GM19193 (cell line): Measurements from ENCODE around the gene MED17.

Experiments
- POLR2A ChIP-seq: IDR thresholded peaks from 4 replicates; pipeline ENCODE4 v1.6.1; 2011; ENCODE audit not compliant: insufficient read depth, insufficient read length; ENCODE audit errors: extremely low read depth

MED17 gene

DNA sequence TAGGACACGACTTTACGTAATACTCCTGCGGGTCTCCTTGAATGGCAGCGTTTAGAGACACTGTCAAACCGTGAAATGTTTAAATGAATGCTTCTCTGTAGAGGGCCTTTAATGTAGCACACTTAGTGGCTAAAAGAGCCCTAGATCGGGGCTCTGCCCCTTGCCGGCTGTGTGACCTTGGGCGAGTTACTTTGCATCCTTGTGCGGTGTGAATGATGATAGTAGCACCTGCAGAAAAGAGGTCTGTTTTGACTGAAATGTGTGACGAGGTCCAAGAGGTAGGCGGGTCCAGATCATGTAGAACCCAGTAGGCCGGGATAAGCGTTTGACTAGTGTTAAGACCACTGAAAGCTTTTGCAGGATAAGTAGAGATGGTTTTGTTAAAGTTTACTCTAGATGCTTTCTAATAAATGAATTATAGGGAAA lies 866 bp downstream of the MED17 start:
- no peak for TF ChIP-seq POLR2A

DNA sequence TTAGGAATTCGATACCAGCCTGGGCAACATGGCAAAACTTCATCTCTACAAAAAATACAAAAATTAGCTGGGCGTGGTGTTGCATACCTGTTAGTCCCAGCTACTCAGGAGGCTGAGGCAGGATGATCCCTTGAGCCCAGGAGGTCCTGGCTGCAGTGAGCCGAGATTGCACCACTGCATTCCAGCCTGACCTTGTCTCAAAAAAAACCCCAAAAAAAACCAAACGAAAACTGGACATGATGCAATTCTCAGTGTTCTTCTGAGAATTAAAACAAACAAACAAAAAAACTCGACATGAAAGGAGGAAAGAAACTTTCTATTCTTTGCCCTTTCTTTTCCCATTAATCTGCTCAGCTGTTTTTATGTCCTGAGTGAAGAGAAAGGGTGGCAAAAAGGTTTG lies 7.4 kb downstream of the MED17 start:
- no peak for TF ChIP-seq POLR2A

DNA sequence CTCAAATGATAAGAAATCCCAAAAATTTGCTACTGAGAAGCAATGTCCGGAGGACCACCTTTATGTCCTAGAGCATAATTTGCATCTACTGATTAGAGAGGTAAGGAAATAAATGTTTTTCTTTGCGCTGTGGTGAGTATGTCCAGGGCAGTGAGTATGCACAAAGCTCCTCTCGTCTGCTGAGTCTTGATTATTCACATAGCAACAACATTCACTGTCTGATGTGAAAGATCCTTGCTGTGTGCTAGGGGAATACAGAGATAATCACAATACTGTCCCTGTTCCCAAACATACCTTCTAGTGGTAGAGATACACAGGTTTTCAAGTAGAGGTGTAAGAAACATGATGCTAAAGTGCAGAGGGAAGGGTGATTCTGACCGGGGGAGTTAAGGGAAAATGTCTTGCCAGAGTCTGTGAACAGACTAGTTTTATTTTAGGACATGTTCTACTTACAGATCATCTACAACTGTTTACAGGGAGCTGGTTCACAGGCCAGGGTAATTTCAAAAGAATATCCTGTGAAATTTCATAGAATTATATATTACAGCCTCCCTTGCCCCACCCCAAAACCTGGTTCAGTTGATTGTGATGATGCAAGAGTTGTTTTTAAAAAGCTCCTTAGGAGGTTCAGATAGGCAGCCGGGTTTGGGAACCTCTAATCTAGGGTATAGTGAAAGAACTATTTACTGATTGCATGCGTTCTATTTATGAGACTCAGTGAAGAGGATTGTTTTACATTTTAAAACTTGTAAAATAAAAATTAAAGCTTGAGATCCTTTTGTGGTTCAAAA lies 12.6 kb downstream of the MED17 start:
- no peak for TF ChIP-seq POLR2A

DNA sequence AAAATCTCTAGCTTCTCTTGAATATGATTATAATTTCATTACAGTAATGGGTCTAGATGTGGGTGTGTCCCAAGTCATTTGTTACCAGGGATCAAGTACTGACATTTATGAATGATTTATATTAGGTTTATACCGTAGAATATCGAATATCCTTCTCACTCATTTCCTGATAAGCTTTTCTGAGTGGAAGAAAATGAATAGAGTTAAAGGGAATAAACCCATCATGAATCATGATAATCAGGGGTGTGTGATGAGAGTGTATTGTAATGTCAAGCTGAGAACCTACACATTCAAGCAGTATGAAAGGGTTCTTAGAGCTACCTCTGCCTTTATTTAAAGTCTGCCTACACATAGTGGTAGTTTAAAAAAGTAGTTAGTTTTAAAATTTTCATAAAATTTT lies 17.3 kb downstream of the MED17 start:
- TF ChIP-seq POLR2A = no peak

DNA sequence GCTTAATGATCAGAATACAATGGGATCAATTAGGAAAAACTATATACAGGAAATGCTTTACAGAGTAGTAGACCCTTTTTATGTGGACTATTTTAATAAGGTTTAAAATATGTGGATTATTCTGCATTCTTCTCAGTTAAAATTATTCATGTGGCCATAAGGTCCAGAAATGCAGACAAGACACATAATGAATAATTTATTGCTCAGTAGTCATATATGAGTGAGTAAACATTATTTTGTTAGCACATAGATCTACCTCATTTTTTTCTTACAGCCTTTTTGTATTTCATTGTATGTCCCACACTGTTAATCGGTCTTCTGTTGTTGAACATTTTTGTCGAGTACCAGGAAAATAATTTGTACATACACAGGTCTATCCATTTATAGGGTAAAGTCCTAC lies 20.8 kb downstream of the MED17 start:
- TF ChIP-seq POLR2A = no peak

DNA sequence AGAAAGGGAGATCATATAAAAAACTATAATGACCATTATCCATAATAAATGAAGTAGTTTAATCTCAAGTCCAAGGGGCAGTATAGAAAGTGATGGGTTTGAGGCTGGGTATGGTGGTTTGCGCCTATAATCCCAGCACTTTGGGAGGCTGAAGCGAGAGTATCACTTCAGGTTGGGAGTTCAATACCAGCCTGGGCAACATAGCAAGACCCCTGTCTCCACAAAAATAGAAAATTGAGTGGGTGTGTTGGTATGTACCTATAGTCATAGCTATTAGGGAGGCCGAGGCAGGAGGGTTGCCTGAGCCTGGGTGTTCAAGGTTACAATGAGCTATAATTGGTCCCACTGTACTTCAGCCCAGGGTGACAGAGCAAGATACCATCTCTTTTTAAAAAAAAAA lies 23.9 kb downstream of the MED17 start:
- no peak for TF ChIP-seq POLR2A

DNA sequence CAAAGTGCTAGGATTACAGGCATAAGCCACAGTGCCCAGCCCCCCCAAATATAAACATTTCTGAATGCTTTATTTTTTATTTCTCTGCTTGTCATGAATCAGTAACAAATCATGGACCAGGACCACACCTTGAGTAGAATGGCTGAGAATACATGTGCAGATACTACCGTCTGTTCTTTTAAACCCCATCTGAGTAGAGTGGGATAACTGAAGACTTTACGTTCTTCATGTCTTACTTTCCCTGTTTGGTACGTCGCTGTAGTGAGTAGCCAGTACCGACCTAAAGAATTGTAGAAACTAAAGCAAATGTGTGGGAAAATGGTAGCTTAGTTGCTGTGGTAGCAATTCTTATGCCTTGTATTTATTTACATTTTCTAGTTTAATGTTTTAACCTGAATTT lies 29.9 kb downstream of the MED17 start:
- TF ChIP-seq POLR2A = no peak

DNA sequence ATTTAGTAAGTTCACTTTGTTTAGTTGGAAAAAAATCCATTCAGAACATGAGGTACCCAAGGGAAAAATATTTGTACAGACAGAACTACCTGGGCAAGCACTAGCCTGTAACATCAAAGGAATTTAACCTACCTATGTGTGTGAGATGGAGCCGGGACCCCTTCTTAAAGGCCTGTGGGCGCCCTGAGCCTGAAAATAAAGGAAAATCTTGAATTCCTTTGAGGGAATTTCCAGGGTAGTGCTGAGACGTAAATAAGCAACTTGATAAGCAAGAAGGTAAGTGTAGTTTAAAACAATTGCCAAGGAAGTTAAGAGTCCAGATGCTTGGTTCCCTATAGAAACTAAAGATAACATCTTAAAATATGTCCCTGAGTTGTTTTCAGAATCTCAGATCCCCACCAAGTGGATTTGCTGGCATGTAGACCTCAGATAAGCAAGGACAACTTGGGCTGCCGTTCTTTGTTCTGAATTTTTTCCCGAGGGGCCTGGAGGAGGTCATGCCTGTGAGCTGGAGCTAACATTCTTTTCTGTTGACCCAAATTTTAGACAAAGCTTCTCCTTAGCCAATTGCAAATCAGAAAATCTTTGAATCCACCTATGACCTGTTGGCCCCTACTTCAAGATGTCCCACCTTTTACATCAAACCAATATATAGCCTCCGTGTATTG lies 31.0 kb downstream of the MED17 start:
- TF ChIP-seq POLR2A = no peak

DNA sequence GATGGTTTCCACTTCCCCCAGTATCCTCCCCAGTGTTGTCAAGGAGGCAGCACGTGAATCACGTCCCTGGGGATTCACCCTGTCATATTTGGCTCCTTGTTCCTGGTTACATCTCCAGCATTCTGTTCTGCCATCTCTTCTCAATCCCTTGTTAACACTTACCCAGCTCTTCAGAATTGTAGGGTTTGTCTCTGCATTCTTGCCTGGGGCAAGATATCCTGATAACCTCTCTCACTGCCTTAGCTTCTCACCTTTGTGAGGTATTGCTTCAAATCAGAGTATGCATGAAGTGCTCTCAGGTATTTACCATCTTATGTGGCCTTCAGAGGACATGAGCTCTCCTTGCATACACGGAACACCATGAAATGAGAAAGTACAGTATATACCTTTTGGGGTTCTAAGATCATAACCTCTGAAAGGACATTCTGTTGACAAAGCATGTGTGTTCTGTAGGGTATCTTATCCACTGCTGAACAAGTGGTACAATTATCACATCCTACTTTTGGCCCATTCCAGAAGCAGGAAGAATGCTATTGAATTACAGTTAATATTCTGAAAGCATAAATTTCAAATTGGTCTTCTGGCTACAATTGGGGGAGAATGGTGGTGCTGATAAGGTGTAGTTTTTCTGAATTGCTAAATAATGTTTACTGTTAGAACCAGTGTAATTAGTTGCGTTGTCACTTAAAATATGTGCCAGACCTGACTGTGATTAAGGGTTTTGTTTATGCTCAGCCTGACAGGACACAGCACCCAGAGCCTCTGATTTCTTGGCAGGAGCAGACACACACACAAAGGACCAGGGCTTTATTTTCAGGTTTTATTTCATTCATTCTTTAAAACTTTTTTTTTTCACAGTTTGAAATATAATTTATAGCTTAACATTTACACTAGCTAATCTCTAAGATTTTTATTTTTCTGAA lies 33.6 kb downstream of the MED17 start:
- no peak for TF ChIP-seq POLR2A

DNA sequence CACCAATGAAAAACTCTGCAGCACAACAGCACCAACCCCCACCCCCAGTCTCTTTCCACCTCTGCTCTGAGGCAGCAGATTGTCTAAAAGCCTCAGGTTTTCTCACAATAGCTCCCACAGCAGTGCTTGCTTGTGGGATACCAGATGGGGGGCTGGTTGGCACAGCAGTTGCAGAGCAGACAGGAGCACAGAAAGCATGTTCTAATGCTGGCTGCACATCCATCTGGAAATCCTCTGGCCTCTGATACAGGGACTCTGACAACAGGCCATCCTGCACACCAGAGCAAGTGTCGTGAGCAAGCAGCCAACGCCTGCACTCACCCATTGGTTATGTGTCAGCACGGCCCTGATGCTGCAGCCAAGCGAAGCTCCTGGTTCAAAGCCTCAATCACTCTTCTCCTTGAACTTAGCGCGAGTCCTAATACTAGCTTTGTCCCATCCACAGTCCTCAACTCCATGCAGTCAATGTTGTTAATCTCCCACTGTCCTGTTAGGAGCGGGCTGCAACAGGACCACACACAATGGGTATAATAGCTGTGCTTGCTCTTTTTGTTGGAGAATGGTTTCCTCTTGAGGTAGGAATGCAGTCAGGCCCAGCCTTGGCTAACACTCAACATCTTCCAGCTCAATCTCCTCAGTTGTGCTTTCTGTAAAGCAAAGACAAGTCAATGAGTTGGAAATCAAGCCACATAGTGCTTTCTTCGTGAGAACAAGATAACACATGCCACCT lies 36.0 kb downstream of the MED17 start:
- TF ChIP-seq POLR2A = no peak

DNA sequence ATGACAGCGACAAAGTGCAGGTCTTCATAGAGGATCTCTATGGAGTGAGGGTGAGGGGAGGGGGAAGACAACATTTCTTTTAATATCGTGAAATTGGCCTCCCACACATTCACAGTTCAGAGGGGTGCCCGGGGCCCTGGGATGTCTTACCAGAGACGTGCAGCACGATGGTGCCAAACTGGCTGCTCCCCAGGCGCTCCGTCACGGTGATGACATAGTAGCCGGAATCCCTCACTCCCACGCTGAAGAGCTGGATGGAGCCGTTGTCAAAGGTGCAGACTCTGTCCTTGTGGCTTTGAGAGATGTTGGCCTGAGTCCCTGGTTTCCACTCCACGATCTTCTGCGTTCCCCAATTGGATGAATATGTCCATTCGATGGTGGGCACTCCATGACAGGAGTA lies 36.8 kb downstream of the MED17 start:
- no peak for TF ChIP-seq POLR2A

DNA sequence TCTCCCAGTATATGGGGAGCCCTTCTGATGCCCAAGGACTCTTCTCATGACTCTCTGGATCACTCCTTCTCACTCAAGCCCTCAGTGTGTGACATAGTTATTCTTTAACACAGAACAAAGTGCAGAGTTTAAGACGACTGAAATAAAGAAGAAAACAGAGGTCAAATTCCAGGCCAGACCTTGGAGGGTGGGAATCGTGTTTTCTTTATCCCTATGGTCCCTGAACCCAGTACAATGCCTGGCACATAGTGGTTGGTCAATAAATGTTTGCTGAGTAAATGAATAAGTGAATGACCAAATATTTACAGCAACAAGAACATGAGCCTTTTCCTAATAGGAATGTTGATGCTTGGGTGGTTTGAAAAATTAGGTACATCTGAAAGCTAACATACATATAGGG lies 37.5 kb downstream of the MED17 start:
- no peak for TF ChIP-seq POLR2A

DNA sequence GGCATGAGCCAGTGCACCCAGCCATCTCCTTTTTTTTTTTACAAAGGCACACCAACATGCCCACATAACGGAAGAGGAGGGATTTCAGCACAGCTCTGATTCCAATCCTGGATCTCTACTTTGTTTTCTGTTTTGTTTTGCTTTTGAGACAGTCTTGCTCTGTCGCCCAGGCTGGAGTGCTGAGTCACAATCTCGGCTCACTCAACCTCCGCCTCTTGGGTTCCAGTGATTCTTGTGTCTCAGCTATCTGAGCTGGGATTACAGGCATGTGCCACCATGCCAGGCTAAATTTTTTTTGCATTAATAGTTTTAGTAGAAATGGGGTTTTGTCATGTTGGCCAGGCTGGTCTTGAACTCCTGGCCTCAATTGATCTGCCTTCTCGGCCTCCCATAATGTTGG lies 38.3 kb downstream of the MED17 start:
- no peak for TF ChIP-seq POLR2A

DNA sequence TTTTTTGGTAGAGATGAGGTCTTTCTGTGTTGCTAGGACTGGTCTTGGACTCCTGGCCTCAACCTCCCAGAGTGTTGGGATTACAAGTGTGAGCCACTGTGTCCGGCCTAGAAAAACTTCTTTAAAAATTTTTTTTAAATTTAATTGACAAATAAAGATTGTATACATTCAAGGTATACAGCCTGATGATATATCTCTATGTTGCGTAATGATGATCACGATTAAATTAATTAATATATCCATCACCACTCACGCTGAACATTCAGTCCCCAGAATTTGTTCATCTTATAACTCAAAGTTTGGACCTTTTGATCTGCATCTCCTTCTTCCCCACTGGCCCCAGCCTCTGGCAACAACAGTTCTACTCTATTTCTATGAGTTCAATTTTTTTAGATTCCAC lies 39.1 kb downstream of the MED17 start:
- TF ChIP-seq POLR2A = no peak

DNA sequence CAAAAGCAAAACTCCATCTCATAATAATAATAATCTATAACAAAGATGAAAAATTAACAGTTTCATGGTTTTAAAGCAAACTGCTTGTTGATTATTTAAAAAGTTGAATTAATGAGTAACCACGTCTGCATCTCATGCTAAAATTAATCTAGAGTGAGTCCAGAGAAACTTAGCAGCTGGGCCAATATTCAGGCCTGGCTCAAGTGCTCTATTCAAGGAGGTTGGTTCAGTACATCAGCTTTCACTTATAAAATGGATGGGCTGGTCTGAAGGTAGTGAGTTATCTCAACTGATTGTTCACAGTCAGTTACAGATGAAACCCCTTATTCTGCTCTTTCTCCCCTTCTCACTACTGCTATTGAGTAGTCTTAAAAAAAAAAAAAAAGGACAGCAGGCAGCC lies 43.3 kb downstream of the MED17 start:
- no peak for TF ChIP-seq POLR2A
